H1 (cell line): ENCODE data around the gene FNDC1. TPM values are rescaled to one million over a fixed set of nuclear protein-coding genes. Genes with fewer than 3 reads are reported as not detected.
"Not testable (repeated sequence)": the region's sequence is repeated elsewhere in the genome, so short reads cannot be mapped to it uniquely, and the experiment has no call there.

Experiments used
- CTCF ChIA-PET: fragments of 300-600 bp; sonication (Branson Sonifier 250); formaldehyde crosslinking; loops from one replicate; lab custom pipeline; 2021; ENCODE audit not compliant: partially characterized antibody; lab: Charles Lee
- POLR2A ChIA-PET: fragments of 300-600 bp; sonication (Branson Sonifier 250); formaldehyde crosslinking; loops from one replicate; lab custom pipeline; 2021; ENCODE audit warnings: inconsistent platforms; ENCODE audit not compliant: partially characterized antibody; lab: Charles Lee
- DNase-seq, 2 experiments: peaks; one replicate each; pipeline versions ENCODE4 v3.0.0 to v3.0.0-alpha.2; 2010 to 2022; ENCODE audit warnings: low spot score in 2 of 2, low read depth in 1 of 2, mixed read lengths in 1 of 2
- FAIRE-seq: peaks from 2 replicates; lab custom pipeline; 2011; peaks lifted over from hg19 to GRCh38; lab: Jason Lieb, UNC
- H2AFZ ChIP-seq: 2 replicates; pipeline ENCODE4 v1.8.1; 2012; ENCODE audit warnings: low read length, inconsistent platforms
- H2AK5ac ChIP-seq: 2 replicates; pipeline ENCODE4 v1.6.1; 2013; ENCODE audit warnings: low read depth, low read length
- H2BK120ac ChIP-seq: replicated peaks from 2 replicates; pipeline ENCODE3; 2013; ENCODE audit warnings: low read depth, low read length, inconsistent platforms
- H2BK12ac ChIP-seq: 2 replicates; pipeline ENCODE4 v1.6.1; 2013; ENCODE audit warnings: low read depth, low read length
- H2BK15ac ChIP-seq: 2 replicates; pipeline ENCODE4 v1.6.1; 2013; ENCODE audit warnings: low read length
- H2BK20ac ChIP-seq: 2 replicates; pipeline ENCODE4 v1.6.1; 2013; ENCODE audit warnings: low read length
- H2BK5ac ChIP-seq: 2 replicates; pipeline ENCODE4 v1.6.1; 2013; ENCODE audit warnings: low read depth, low read length
- H3K14ac ChIP-seq: 2 replicates; pipeline ENCODE4 v1.6.1; 2013; ENCODE audit warnings: inconsistent platforms; ENCODE audit not compliant: insufficient read length
- H3K18ac ChIP-seq: 2 replicates; pipeline ENCODE4 v1.6.1; 2013; ENCODE audit warnings: low read length; ENCODE audit errors: extremely low read depth
- H3K23ac ChIP-seq: 2 replicates; pipeline ENCODE4 v1.6.1; 2013; ENCODE audit warnings: inconsistent platforms; ENCODE audit not compliant: insufficient read length
- H3K23me2 ChIP-seq: 2 replicates; pipeline ENCODE4 v1.6.1; 2013; ENCODE audit warnings: low read depth, low read length
- H3K27ac ChIP-seq: 2 replicates; pipeline ENCODE4 v1.6.1; 2011; ENCODE audit warnings: low read depth, low read length, inconsistent platforms
- H3K27me3 ChIP-seq, 4 experiments: replicated peaks in 1 of 4; 1 replicate in 1 of 4; 2 replicates in 3 of 4; pipeline versions ENCODE4 v1.6.1 to v1.8.1; 2011 to 2013; ENCODE audit warnings: low read length in 3 of 4, mild to moderate bottlenecking in 3 of 4, inconsistent platforms in 2 of 4, mixed read lengths in 2 of 4, moderate library complexity in 1 of 4; ENCODE audit not compliant: control insufficient read depth in 3 of 4, insufficient read depth in 3 of 4; ENCODE audit errors: extremely low read depth in 1 of 4
- H3K36me3 ChIP-seq, 4 experiments: 2 replicates each; pipeline versions ENCODE4 v1.6.1 to v1.8.1; 2011 to 2013; ENCODE audit warnings: mild to moderate bottlenecking in 4 of 4, low read length in 3 of 4, moderate library complexity in 2 of 4, control low read depth in 1 of 4, inconsistent platforms in 1 of 4; ENCODE audit not compliant: insufficient read depth in 4 of 4, control insufficient read depth in 2 of 4
- H3K4ac ChIP-seq: replicated peaks from 2 replicates; pipeline ENCODE3; 2013; ENCODE audit warnings: low read length, low read depth, mixed read lengths, inconsistent platforms; ENCODE audit not compliant: insufficient read length
- H3K4me1 ChIP-seq, 4 experiments: replicated peaks in 1 of 4; 1 replicate in 1 of 4; 2 replicates in 3 of 4; pipeline versions ENCODE4 v1.6.1 to v1.8.1; 2011 to 2013; ENCODE audit warnings: low read length in 3 of 4, inconsistent platforms in 2 of 4, mixed read lengths in 1 of 4; ENCODE audit not compliant: insufficient read depth in 4 of 4, control insufficient read depth in 3 of 4
- H3K4me2 ChIP-seq, 2 experiments: 2 replicates each; pipeline versions ENCODE4 v1.6.1 to v1.8.1; 2011 to 2013; ENCODE audit warnings: low read depth in 2 of 2, low read length in 2 of 2, control low read depth in 1 of 2, inconsistent platforms in 1 of 2, mild to moderate bottlenecking in 1 of 2; ENCODE audit not compliant: insufficient read depth in 1 of 2
- H3K4me3 ChIP-seq, 4 experiments: fragments of 200-600, 300-600 bp in 1 of 4; sonication (generic), shearing (Covaris generic), sonication (Bioruptor Twin) in 1 of 4; 2 replicates each; pipeline versions ENCODE4 v1.5.1 to v1.8.1; 2011 to 2016; ENCODE audit warnings: low read length in 4 of 4, low read depth in 3 of 4, control low read depth in 2 of 4, inconsistent platforms in 2 of 4, mild to moderate bottlenecking in 2 of 4, mixed read lengths in 1 of 4, moderate library complexity in 1 of 4; ENCODE audit not compliant: insufficient read depth in 2 of 4; ENCODE audit errors: extremely low read depth in 1 of 4
- H3K56ac ChIP-seq: replicated peaks from 2 replicates; pipeline ENCODE3; 2013; ENCODE audit warnings: low read depth, mild to moderate bottlenecking, mixed read lengths, low read length, inconsistent platforms; ENCODE audit not compliant: insufficient read length
- H3K79me1 ChIP-seq: 2 replicates; pipeline ENCODE4 v1.6.1; 2013; ENCODE audit warnings: low read depth, low read length, control low read depth
- H3K79me2 ChIP-seq, 2 experiments: 2 replicates each; pipeline versions ENCODE4 v1.6.1 to v1.8.1; 2012 to 2013; ENCODE audit warnings: low read length in 2 of 2, mild to moderate bottlenecking in 2 of 2, inconsistent platforms in 1 of 2; ENCODE audit not compliant: insufficient read depth in 2 of 2, control insufficient read depth in 1 of 2
- H3K9ac ChIP-seq, 4 experiments: replicated peaks in 1 of 4; 1 replicate in 1 of 4; 2 replicates in 3 of 4; pipeline versions ENCODE4 v1.6.1 to v1.8.1; 2011 to 2013; ENCODE audit warnings: low read depth in 3 of 4, low read length in 3 of 4, control low read depth in 2 of 4, mild to moderate bottlenecking in 2 of 4, moderate library complexity in 2 of 4, inconsistent platforms in 1 of 4; ENCODE audit errors: extremely low read depth in 1 of 4
- H3K9me3 ChIP-seq, 2 experiments: 2 replicates each; pipeline versions ENCODE4 v1.6.1 to v1.8.1; 2012 to 2013; ENCODE audit warnings: mild to moderate bottlenecking in 2 of 2, moderate library complexity in 2 of 2, control low read depth in 1 of 2, inconsistent platforms in 1 of 2, low read depth in 1 of 2, low read length in 1 of 2, mixed read lengths in 1 of 2; ENCODE audit not compliant: insufficient read depth in 2 of 2
- H4K20me1 ChIP-seq, 2 experiments: replicated peaks in 1 of 2; 2 replicates each; pipeline versions ENCODE3 to v1.8.1; 2011 to 2013; ENCODE audit warnings: inconsistent platforms in 2 of 2, low read length in 2 of 2, mild to moderate bottlenecking in 1 of 2; ENCODE audit not compliant: insufficient read depth in 2 of 2, control insufficient read depth in 1 of 2
- H4K5ac ChIP-seq: 2 replicates; pipeline ENCODE4 v1.6.1; 2013; ENCODE audit warnings: low read length, low read depth, mixed read lengths, inconsistent platforms; ENCODE audit not compliant: insufficient read length
- H4K8ac ChIP-seq: 2 replicates; pipeline ENCODE4 v1.8.0; 2013; ENCODE audit warnings: mild to moderate bottlenecking, moderate library complexity, low read length, inconsistent platforms; ENCODE audit not compliant: insufficient read depth; ENCODE audit errors: extremely low read depth
- H4K91ac ChIP-seq: replicated peaks from 2 replicates; pipeline ENCODE3; 2013; ENCODE audit warnings: low read length, mixed read lengths, inconsistent platforms; ENCODE audit not compliant: insufficient read length
- CBX8 ChIP-seq: fragments of 300-800, 300-1000 bp; sonication (generic); IDR thresholded peaks from 2 replicates; pipeline ENCODE4 v1.7.1; 2016; ENCODE audit warnings: low read depth, low read length, borderline replicate concordance
- RFX5 ChIP-seq: IDR thresholded peaks from 2 replicates; pipeline ENCODE4 v1.6.1; 2011; ENCODE audit warnings: low read depth, low read length, improper control_type of control experiment, borderline replicate concordance
- WGBS, 2 experiments: shearing (Covaris generic) in 1 of 2; methylation state at CpG; one replicate each; pipeline versions ENCODE4 v1.1.6 to v1.1.7; 2013 to 2015; ENCODE audit warnings: low lambda C conversion rate in 2 of 2, mixed read lengths in 2 of 2, inconsistent platforms in 1 of 2, low coverage in 1 of 2, missing lambda C conversion rate in 1 of 2; ENCODE audit not compliant: insufficient replicate concordance in 2 of 2, insufficient coverage in 1 of 2, insufficient read length in 1 of 2; ENCODE audit errors: extremely low coverage in 1 of 2, missing lambda C conversion rate in 1 of 2; 5-methylcytosine and 5-hydroxymethylcytosine counted together
- polyA plus RNA-seq, 7 experiments: library from polyadenylated mRNA; depleted of rRNA in 3 of 7; stranded (reverse) in 5 of 7; unstranded in 2 of 7; fragments of >200 nt in 5 of 7; fragments of 200-250 nt in 2 of 7; gene quantifications; 1 replicate in 5 of 7; 2 replicates in 1 of 7; 4 replicates in 1 of 7; pipeline versions ENCODE4 v1.2.1 to v1.2.3, GENCODE V29; 2011 to 2013; ENCODE audit warnings: missing spikeins in 2 of 7, mixed read lengths in 2 of 7
- total RNA-seq: library from RNA; stranded (reverse); fragmentation: NEBNext Ultra II Directional; extraction: Animal tissue kit (Norgen Biotek cat#: 25700); gene quantifications from 2 replicates; pipeline ENCODE4 v1.2.1, GENCODE V29; 2021

The FNDC1 gene
- total and polyA plus RNA-seq, 2 of the 8 experiments (the other 6 are each of a cell fraction or from before 2014, with no cell fraction given), result 0.06 to 0.30 TPM

DNA sequence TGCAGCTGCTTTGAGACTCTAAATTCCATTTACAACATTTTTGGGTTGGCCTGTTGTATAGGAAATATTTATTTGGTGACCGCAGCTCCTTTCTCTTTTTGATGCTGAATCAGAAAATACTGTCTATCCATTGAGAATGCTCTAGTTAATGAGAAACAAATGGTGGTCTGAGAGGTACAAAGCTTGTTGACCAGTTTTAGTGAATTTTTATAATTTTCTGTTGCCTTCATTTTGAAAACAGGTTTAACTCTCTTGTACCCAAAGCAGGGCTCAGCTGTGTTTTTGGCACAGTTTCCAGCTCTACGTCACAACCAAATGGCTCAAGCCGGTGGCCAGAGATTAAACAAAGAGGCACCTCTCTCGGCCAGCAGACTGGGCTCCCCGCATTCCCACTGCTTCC, 113.2 kb downstream of the FNDC1 start:
- Histone ChIP-seq H3K79me2 (no peaks in the 10 kb centered on the region), H2BK20ac (no peak overlapping the region), H3K27ac (no peak overlapping the region), H2BK12ac (no peak overlapping the region), H3K23ac (no peak overlapping the region), H3K4me1 (no peaks in the 10 kb centered on the region; a peak in 1 of 7 replicates), H3K4me2 (no peak overlapping the region), H4K5ac (no peak overlapping the region), H4K8ac (no peak overlapping the region), H2AK5ac (no peak overlapping the region), H3K79me1 (no peaks in the 10 kb centered on the region), H3K4ac (no peak overlapping the region), H3K56ac (no peak overlapping the region), H2BK15ac (no peak overlapping the region), H3K9ac (no peak overlapping the region), H3K27me3 (no peaks in the 10 kb centered on the region), H2BK5ac (no peak overlapping the region), H4K20me1 (no peaks in the 10 kb centered on the region), H3K14ac (no peak overlapping the region), H3K18ac (no peak overlapping the region)
- WGBS, 2 experiments, result 36% methylated on average over 5 of the region's 5 CpGs; no CpG with 5 or more reads in 1 of the 2 experiments
- FAIRE-seq (no peak), DNase-seq (no peak)
- ChIA-PET CTCF (no interaction called here), POLR2A (no interaction called here)
- TF ChIP-seq RFX5, result no peak
- no peak for TF ChIP-seq CBX8
- TF ChIP-seq, all 59 proteins: peak for 0
- Histone ChIP-seq H4K91ac (no peak overlapping the region), H2BK120ac (no peak overlapping the region), H2AFZ (no peak overlapping the region), H3K23me2 (no peaks in the 10 kb centered on the region), H3K9me3 (peaks cover 41 to 45% of the 10 kb centered on the region in 2 experiments), H3K36me3 (no peaks in the 10 kb centered on the region), H3K4me3 (no peak overlapping the region)

- H2BK12ac ChIP-seq, H4K5ac ChIP-seq, POLR2A ChIA-PET, H2AK5ac ChIP-seq, H4K91ac ChIP-seq, H4K8ac ChIP-seq, H3K23ac ChIP-seq, DNase-seq, H3K56ac ChIP-seq, H3K14ac ChIP-seq, H2AFZ ChIP-seq, H3K27ac ChIP-seq, H3K23me2 ChIP-seq, H3K4me2 ChIP-seq, H2BK20ac ChIP-seq, H3K4ac ChIP-seq, H4K20me1 ChIP-seq, H3K79me1 ChIP-seq, H3K36me3 ChIP-seq, FAIRE-seq, H2BK120ac ChIP-seq, H3K18ac ChIP-seq, H3K27me3 ChIP-seq, H3K4me1 ChIP-seq, H3K4me3 ChIP-seq, H2BK15ac ChIP-seq, H3K79me2 ChIP-seq, H2BK5ac ChIP-seq, H3K9ac ChIP-seq: not testable (repeated sequence)
- peaks cover 29 to 30% of the 10 kb centered on the region in 2 experiments for H3K9me3 ChIP-seq
- CTCF ChIA-PET, result interaction anchor here (0.7 kb wide), 1 partner anchor 32 kb away, joined by 3 read pairs; no protein-coding TSS in a partner anchor
Observed at GRCh38 chr6:159284661-159285060, 115.5 kb downstream of the FNDC1 start.
